SK-N-MC (cell line): ENCODE measurements around the gene ATG10.
A peak's percentile ranks its signal among the peaks of the same experiment; 100 is the strongest.
"Not testable (repeated sequence)": the region's sequence is repeated elsewhere in the genome, so short reads cannot be mapped to it uniquely, and the experiment has no call there.

Experiments
- DNase-seq: peaks from one replicate; pipeline ENCODE4 v3.0.0-alpha.2; 2011; ENCODE audit warnings: low read depth, low spot score
- H3K27ac ChIP-seq: fragments of 200-600 bp; sonication (generic); 2 replicates; pipeline ENCODE4 v1.5.1; 2016; ENCODE audit warnings: mixed run types
- H3K36me3 ChIP-seq: fragments of 200-600 bp; sonication (generic); 2 replicates; pipeline ENCODE4 v1.6.1; 2017; ENCODE audit warnings: antibody characterized with exemption, low read length, mixed read lengths; ENCODE audit not compliant: insufficient read depth
- H3K4me3 ChIP-seq: fragments of 200-600 bp; sonication (generic); 2 replicates; pipeline ENCODE4 v1.5.1; 2016
- H3K9ac ChIP-seq: fragments of 200-600 bp; sonication (generic); 2 replicates; pipeline ENCODE4 v1.8.0; 2017; ENCODE audit warnings: mixed run types, mixed read lengths; ENCODE audit not compliant: insufficient read length
- H3K9me3 ChIP-seq: fragments of 200-600 bp; sonication (generic); 2 replicates; pipeline ENCODE4 v1.6.1; 2017; ENCODE audit warnings: low read depth, mild to moderate bottlenecking, antibody characterized with exemption, low read length, moderate library complexity, mixed read lengths
- EZH2 ChIP-seq: fragments of 200-600 bp; sonication (generic); IDR thresholded peaks from one replicate; pipeline ENCODE4 v1.6.1; 2017; ENCODE audit warnings: antibody characterized with exemption
- FOXP2 ChIP-seq: optimal IDR thresholded peaks from 2 replicates; pipeline ENCODE3; 2011; ENCODE audit warnings: mild to moderate bottlenecking, moderate library complexity; ENCODE audit not compliant: insufficient read depth; ENCODE audit errors: extremely low read length, control extremely low read depth
- POLR2AphosphoS5 ChIP-seq: IDR thresholded peaks from 2 replicates; pipeline ENCODE4 v1.6.1; 2012; ENCODE audit warnings: mild to moderate bottlenecking, low read depth, low read length, borderline replicate concordance

Gene ATG10

DNA sequence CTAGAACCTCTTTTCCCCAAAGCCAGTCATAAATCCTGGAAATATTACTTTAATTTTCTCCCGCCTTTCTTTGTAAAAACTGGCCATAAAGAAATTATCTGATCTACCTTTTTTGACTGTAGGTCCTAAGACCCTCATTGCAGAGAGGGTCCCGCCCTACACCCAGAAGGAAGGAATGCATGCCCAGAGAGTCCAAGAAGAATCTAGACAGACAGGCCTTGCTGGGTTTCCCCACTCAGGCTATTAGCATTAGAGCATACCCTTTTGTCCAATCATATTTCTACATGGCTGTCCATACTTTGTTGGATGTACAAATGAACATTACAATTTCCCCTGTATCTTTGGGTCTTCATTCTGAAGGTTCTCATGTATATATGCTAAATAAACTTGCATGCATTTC lies 1.9 kb upstream of the ATG10 start:
- Histone ChIP-seq H3K4me3 (no peak overlapping the region), H3K27ac (no peak overlapping the region), H3K9ac (no peak overlapping the region), H3K36me3 (no peaks in the 10 kb centered on the region; the same call in 1 of the 2 replicates), H3K9me3 (no peaks in the 10 kb centered on the region)
- no peak for TF ChIP-seq FOXP2
- no peak for TF ChIP-seq POLR2AphosphoS5
- no peak for TF ChIP-seq EZH2
- no peak for DNase-seq

DNA sequence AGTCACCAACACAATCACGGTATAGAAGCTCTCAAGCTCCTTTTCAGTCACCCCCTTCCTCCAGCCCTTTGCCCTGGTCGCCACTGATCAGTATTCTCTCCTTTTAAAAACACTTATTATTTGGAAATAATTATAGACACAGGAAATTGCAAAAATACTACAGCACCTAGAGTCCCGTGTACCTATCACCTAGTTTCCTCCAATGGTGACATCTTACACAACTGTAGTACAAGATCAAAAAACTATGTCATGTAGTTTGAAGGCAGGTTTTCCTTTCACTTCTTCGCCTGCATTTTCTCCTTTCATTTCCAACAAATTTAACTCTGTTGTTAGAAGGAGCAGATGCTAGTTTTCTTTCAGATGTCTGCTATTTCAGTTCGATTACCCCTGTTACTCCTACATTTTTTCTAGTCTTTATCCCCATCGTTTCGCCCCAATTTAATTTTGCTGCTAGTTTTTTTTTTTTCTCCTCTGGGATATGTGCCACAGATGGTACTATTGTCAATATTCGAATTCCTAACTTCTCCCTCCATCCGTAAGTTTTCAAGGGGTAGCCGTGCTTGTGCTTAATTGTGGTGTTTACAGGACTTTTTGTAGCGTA lies 612 bp upstream of the ATG10 start:
- peak overlapping the region; percentile 100 for H3K9ac ChIP-seq
- no peaks in the 10 kb centered on the region for H3K9me3 ChIP-seq
- DNase-seq: peak; percentile 48
- peaks cover under 1% of the 10 kb centered on the region for H3K36me3 ChIP-seq
- peak overlapping the region; percentile 98 for H3K4me3 ChIP-seq
- no peak for TF ChIP-seq POLR2AphosphoS5
- TF ChIP-seq FOXP2: no peak
- TF ChIP-seq EZH2: no peak
- peak overlapping the region; percentile 92 for H3K27ac ChIP-seq

DNA sequence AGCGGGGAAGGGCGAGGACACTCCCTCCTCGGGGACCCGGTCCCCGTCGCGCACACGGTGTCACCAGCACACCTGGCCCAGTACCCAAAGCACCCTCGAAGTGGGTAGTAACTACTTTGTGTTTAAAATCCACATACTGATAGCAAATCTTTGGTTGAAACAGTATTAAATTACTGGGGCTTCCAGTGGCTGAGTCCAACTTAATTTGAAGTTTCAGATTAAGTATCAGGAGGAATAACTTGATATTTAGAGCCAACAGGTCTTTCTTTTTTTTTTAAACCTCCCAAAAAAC lies 615 bp downstream of the ATG10 start:
- Histone ChIP-seq H3K9ac (peak overlapping the region; percentile 100), H3K9me3 (no peaks in the 10 kb centered on the region), H3K36me3 (peaks cover 11% of the 10 kb centered on the region), H3K4me3 (peak overlapping the region; percentile 98), H3K27ac (peak overlapping the region; percentile 93)
- TF ChIP-seq POLR2AphosphoS5: no peak
- TF ChIP-seq FOXP2: no peak
- no peak for TF ChIP-seq EZH2
- no peak for DNase-seq

DNA sequence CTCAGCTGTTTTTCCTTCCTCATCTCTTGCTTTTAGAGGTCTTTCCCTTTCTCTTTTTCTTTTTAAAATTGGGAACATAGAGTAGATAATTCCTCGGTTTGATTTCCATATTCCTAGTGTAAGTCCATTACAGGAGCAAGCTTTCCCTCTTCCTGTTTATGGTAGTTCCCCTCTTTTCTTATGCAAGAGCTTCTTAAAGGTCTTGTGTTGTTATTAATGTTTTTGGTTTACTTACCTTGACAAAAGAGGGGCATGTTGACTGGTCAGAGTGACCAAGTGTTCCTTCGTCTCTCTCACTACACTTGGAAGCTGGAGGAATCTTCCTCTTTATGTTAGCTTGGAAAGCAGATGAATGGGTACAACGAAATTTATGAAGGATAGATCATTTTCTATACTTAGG lies 8.3 kb downstream of the ATG10 start:
- Histone ChIP-seq H3K9me3 (no peaks in the 10 kb centered on the region), H3K9ac (no peak overlapping the region), H3K4me3 (no peak overlapping the region), H3K36me3 (peaks cover 38% of the 10 kb centered on the region), H3K27ac (no peak overlapping the region)
- DNase-seq: no peak
- TF ChIP-seq EZH2: no peak
- TF ChIP-seq POLR2AphosphoS5: no peak
- no peak for TF ChIP-seq FOXP2

DNA sequence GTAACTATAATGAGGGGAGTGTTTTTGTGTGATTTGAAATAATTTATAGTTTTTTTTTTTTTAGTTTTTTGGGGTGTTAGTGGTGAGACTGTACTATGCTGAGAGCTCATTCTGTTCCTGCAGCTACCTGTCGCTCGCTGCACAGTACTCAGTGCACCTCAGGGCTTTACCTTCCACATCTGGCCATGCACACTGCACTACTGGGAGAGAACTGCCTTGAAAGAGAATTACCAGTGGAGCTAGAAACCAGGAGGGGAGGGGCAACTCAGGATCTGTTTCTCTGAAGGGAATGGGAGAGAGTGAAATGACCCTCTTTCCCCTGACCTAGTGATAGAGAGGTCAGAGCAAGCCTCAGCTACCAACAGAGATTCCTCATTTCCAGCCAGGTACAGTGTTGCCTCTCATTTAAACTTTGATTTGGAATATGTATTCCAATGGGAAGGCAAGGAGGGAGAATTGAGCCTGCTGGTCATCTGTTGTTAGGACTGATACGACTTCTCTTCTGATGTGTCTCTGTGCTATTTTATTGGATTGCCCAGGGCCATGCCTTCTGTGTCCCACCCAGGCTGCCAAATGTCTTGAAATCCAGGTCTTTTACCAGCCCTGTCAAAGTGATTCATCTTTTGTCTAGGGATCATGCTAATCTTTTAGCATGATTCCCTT lies 8.9 kb downstream of the ATG10 start:
- Histone ChIP-seq H3K27ac (no peak overlapping the region), H3K36me3 (peaks cover 38% of the 10 kb centered on the region), H3K9ac (no peak overlapping the region), H3K4me3 (no peak overlapping the region), H3K9me3 (no peaks in the 10 kb centered on the region)
- TF ChIP-seq EZH2 (no peak), FOXP2 (no peak), POLR2AphosphoS5 (no peak)
- DNase-seq: no peak

DNA sequence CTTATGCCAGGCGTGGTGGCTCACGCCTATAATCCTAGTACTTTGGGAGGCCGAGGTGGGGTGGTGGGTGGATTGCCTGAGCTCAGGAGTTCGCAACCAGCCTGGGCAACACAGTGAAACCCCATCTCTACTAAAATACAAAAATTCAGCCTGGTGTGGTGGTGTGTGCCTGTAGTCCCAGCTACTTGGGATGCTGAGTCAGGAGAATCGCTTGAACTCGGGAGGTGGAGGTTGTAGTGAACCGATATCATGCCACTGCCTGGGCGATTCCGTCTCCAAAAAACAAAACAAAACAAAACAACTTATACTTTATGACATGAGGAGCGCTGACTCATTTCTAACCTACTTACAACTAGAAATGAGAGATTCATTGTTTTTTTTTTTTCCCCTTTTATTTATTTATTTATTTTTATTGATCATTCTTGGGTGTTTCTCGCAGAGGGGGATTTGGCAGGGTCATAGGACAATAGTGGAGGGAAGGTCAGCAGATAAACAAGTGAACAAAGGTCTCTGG lies 10.4 kb downstream of the ATG10 start:
- peaks cover 36% of the 10 kb centered on the region for H3K36me3 ChIP-seq

DNA sequence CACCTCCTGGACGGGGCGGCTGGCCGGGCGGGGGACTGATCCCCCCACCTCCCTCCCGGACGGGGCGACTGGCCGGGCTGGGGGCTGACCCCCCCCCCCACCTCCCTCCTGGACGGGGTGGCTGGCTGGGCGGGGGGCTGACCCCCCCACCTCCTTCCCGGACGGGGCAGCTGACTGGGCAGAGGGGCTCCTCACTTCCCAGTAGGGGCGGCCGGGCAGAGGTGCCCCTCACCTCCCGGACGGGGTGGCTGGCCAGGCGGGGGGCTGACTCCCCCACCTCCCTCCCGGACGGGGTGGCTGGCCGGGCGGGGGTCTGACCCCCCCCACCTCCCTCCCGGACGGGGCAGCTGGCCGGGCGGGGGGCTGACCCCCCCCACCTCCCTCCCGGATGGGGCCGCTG lies 11.3 kb downstream of the ATG10 start:
- H3K9ac ChIP-seq, H3K4me3 ChIP-seq, DNase-seq, H3K9me3 ChIP-seq, H3K27ac ChIP-seq: not testable (repeated sequence)
- peaks cover 36% of the 10 kb centered on the region for H3K36me3 ChIP-seq

More for the DNA sequence above, 10.4 kb downstream of the ATG10 start:
- not testable (repeated sequence) for H3K27ac ChIP-seq, H3K4me3 ChIP-seq, H3K9me3 ChIP-seq, H3K9ac ChIP-seq, DNase-seq

DNA sequence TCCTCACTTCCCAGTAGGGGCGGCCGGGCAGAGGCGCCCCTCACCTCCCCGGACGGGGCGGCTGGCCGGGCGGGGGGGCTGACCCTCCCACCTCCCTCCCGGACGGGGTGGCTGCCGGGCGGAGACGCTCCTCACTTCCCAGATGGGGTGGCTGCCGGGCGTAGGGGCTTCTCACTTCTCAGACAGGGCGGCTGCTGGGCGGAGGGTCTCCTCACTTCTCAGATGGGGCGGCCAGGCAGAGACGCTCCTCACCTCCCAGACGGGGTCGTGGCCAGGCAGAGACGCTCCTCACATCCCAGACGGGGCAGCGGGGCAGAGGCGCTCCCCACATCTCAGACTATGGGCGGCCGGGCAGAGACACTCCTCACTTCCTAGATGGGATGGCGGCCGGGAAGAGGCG lies 11.7 kb downstream of the ATG10 start:
- DNase-seq, H3K4me3 ChIP-seq, H3K9me3 ChIP-seq, H3K27ac ChIP-seq, H3K9ac ChIP-seq: not testable (repeated sequence)
- peaks cover 32% of the 10 kb centered on the region for H3K36me3 ChIP-seq

DNA sequence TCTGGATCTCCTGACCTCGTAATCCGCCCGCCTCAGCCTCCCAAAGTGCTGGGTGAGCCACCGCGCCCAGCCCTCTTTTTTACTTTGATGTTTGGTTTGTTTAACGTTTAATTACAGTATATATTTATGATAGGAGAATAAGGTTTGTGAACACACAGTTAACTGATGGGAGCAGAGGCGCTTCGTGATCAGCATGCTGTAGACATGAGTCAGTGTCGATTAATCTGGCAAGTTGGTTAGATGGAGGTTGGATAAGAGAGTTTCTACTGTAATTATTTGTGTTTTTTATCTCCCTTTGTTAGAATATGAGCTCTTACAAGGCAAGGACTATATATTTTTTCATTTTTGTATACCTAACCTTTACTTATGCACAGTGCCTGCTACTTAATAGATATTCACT lies 14.3 kb downstream of the ATG10 start:
- no peak for DNase-seq
- Histone ChIP-seq H3K36me3 (peaks cover 22% of the 10 kb centered on the region), H3K27ac (no peak overlapping the region), H3K4me3 (no peak overlapping the region), H3K9ac (no peak overlapping the region), H3K9me3 (no peaks in the 10 kb centered on the region)
- no peak for TF ChIP-seq POLR2AphosphoS5
- no peak for TF ChIP-seq EZH2
- TF ChIP-seq FOXP2: no peak
